Superior temporal gyrus (tissue), 1 donor: Measurements from ENCODE around the gene NOL4L.
"Not testable (repeated sequence)": the region's sequence is repeated elsewhere in the genome, so short reads cannot be mapped to it uniquely, and the experiment has no call there.

ENCODE experiments used
- DNase-seq: peaks from one replicate; pipeline ENCODE4 v3.0.0-alpha.2; 2016; ENCODE audit errors: extremely low spot score

Gene NOL4L

DNA sequence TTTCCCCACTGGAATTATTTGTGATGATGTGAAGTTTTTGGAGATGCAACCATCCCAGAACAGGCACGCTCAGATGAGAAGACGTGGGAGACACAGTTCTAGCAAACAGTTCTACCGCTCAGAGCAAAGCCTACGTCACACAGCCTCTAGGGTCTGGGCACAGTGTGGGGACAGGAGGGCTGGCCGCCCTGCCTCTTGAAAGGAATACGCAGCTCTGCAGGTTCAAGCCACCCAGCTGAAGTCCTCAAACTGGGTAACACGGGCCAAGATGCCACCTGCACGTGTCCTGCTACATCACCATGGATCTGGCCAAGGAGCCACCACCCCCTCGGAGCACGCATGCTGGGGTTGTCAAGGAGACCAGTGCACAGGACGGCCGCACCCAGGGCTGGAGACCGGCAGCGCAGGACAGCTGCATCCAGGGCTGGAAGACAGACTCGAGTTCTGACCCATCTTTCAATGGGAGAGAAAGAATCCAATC, 75.0 kb downstream of the NOL4L start:
- DNase-seq: no peak

DNA sequence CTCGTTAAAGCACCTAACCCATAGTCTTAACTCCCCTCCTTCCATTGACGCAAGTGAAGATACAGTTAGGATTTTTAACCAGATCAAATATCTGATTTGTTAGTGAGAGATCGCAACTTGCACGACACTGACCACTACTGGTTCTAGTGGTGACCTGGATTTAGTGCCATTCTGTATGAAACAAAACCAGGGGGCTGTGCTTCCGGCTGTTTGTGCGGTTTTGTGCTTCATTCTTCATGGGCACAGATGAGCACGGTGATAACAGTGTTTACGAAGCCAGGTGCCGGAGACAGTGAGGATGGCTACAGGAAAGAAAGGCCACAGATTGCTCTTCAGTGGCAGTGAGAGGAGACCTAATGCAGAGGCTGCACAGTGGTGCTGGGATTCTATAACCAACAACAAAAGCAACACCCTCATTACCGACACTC, 75.5 kb downstream of the NOL4L start:
- DNase-seq: no peak

DNA sequence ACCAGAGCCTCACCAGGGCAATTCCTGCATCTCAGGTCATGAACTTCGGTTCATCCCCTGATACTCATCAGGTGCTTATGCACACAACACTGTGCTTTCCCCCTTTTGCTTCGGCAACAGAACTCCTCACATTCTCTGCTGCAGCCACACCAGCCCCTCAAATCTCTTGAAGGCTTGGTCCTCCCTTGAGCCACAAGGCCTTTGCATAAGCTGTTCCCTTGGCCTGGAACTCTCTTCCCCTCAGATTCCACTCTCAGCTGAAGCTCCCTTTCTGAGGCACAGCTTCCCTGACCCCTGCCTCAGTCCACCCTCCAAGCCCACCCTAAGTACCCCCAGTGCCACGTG, 76.4 kb downstream of the NOL4L start:
- no peak for DNase-seq

DNA sequence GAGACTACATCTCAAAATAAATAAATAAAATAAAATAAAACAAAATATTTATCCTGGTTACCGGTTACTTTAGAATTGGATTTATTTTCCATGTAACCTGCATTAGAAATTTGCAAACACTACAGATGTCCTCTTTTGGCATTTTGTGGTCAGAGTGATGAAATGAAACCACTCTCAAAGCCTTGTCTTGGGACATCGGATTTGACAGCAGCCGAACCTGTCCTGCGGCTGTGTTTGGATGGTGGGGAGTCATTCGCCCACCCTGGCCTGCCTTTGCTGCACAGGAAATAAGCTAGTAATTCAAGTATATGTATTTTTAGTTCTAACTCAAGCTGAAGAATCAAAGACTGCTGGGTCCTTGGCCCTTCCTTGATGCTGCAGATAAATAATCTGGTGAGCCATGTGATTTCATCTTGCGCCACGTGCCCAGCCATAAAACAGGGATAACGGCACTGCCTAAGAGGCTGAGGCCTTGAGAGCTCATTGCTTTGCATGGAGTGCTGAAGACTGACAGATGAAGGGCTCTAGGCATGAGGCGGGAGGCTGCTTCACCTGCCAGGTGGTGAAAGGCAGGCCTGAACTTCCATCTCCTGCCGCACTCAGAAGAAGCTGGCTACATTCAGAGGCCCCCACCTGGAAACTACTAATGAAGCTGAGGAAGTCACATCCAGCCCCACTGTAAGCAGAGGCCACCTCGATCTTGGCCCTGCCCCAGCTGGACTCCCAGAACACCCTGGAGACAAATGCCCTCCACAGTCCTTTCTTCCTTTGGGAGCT, 76.9 kb downstream of the NOL4L start:
- DNase-seq: no peak

DNA sequence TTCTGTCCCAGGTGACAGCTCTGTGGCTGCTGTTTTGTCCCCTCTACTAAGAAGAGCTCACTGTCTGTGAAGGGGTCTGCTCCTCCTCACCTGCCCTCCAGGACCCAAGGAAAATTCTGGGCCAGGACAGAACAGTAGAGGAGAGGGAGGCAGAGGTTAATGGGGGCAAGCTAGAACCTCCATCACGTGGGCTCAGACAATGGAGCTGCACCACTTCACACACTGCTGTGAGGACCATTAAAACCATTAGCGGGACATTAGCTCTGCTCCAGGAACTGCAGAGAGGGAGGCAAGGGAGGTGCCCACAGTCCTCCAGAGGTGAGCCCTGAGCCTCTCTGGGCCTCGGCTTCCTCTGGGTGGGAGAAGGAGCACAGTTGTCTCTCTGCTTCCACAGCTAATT, 78.4 kb downstream of the NOL4L start:
- DNase-seq: no peak

DNA sequence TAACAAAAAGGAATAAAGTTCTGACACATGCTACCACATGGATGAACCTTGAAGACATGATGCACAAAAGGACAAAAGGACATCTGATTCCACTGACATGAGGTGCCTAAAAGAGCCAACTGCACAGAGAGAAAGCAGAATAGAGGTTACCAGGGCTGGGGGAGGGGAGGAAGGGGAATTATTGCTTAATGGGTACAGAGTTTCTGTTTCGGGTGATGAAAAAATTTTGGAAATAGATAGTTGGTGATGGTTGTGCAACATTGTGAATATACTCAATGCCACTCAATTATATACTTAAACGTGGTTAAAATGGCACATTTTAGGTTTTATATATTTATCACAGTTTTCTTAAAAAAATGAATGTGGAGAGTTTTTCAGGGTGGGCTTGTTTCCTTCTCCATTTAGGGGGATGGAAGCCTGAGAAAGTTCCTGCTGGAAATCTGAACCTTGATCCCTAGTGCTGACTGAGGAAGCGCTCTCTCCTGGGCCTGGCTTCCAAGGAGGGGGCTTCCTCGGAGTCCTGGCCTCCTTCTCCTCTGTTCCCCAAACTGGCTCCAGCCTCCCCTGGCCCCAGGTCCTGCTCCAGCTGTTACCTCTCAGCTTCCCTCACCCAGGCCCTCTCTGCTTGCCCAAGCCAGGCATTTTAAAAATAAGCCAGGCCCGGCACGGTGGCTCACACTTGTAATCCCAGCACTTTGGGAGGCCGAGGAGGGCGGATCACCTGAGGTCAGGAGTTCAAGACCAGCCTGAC, 79.2 kb downstream of the NOL4L start:
- DNase-seq: no peak

DNA sequence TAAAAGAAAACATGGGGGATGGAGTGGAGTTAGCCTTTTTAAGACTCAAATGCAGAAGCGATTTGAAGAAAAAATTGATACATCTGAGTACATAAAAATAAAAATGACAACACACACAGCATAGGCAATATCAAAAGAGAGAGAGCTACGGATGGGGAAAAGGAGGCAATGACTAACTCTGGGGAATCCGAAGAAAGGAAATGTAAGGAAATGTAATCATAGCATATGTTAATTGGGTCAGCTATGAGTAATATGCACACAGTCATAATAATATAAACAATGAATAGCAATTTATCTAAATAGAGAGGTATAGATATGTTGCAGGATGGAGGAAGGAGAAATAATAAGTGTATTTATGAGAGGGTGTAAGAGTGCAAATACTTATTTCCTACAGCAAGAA, 83.4 kb downstream of the NOL4L start:
- no peak for DNase-seq

DNA sequence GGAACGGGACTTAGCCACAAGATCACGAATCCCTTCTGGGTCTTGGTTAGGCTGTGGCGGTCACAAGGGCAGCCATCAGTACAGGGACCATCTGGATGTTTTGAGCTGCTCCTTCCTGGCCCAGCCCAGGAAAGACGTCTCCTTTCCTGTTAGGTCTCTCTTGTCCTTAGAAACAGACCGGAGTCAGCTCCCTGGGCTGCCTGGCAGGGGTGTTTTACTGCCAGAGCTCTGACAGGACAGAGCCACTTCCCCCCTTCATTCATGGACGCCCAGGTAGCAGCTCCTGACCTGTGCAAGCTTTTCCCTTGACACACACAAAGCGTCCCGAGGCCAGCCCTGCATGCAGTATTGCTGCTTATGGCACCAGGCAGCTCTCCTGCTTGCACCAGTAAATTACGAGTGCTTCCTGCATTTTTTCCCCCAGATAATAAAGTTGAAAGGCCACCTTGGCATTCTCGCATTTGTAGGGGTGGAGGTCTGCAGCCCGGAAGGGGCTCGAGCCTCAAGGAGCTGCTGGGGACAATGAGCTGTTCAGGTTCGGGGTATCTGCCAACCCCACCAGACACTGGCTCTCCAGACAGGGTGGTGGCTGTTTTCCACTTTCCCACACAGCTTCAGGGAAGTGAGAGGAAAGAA, 87.4 kb downstream of the NOL4L start:
- DNase-seq: no peak

DNA sequence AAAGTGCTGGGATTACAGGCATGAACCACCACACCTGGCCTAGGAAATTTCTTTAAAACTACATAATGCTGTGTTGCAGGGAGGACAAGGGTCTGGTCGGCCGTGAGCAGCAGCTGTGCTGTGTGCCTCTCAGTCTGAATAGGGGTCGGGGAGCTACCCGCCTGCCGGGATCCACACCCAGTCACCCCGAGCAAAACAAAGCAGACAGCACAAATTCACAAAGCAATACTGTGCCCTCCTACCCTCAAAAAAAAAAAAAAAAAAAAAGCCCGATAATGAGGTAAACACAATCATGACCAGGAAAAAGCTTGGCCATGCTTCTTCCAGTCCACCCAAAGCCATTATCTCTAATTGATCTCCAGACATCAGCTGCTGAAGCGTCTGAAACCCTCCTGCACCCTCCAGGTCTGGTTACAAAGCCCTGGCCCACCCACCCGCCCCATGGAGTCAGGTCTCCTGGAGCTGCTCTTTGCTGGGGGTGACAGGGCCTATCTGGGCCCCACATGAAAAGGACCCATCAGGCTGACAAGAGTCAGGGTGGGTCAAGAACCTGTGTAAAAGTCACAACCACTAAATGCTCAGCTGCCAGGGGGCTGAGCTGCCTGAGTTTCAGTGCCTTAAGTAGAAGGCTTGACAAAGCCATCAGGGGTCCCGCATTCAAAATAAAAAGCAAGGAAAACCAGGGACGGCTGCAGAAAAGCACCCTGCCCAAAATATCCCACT, 88.2 kb downstream of the NOL4L start:
- no peak for DNase-seq

DNA sequence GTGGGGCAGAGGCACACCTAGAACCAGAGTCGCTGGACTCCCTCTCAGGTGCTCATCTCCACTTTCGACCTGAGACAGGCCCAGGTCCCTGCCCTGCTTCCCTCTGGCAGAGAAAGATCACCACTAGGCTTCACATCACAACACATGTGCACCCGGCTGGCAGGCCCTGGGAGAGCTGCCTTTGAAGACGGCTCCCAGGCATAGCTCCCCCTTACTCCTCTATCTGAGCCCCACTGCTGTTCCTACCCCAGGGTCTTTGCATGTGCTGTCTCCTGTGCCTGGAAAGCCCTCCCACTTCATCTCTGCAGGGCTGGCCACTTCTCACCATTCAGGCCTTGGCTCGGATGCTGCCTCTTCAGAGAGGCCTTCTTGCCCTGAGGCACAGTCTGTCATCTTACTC, 89.2 kb downstream of the NOL4L start:
- DNase-seq: no peak

DNA sequence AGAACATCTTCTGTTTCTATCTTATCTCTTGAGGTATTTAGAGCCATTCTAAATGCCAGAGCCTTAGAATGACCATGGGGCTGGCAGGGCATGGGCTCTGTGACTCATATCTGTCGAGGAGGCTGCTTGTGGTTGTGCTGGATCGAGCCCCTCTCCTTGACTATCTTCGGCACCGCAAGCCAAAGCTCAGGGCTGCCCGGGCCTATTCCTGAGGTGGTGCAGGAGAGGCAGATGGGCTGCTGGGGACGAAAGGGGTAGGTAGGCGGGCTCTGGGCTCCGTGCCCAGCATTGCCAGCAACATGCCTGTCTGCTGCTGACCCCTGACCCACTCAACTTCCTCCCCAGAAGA, 89.9 kb downstream of the NOL4L start:
- DNase-seq: no peak

DNA sequence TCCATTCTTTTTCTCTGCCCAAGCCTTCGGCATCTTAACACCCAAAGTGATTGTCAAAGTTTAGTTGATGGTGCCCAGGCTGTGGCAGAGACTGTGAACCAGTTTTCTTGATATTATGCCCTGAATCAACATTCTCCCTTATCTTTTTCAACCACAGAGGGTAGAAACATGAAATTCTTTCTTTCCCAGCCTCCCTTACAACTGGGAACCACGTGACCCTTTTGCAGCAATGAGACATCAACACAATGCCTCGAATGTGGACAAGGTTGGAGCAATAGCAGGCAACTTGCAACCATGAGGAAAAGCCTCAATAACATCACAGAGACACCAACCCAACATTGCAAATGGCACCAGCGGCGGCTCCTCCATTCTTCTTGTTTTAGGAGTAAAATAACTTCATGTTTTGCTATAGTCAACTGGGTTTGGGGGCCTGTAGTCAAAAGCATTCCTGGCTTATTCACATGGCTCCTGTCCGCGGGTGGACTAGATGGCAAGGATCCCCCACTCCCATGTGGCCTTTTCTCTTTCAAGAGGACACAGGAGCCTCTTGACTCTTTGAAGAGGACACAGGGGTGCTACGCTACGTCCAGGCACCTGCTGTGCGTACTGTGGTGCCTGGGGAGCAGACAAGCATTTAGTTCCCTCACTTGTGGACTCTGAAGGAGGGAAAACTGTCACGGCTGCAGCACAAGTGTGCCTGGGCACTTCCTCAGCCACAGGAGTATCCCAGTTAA, 90.5 kb downstream of the NOL4L start:
- no peak for DNase-seq

DNA sequence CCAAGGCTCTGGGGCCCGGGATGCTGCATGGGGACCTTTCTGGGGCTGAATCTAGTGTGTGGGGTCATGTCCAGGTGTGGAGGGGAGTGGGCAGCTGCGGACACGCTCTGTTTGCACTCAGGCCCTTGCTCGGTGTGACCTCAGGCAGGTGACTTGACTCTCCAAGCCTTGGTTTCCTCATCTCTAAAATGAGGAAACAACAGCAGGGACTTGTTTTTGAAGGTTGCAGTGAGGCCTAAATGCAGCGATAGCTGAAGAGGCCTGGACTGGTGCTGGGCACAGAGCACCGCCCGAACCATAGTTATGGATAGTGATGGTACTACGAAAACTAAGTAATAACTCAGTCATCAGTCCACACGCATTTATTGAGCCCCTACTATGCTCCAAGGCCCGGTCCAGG, 91.8 kb downstream of the NOL4L start:
- DNase-seq: no peak

DNA sequence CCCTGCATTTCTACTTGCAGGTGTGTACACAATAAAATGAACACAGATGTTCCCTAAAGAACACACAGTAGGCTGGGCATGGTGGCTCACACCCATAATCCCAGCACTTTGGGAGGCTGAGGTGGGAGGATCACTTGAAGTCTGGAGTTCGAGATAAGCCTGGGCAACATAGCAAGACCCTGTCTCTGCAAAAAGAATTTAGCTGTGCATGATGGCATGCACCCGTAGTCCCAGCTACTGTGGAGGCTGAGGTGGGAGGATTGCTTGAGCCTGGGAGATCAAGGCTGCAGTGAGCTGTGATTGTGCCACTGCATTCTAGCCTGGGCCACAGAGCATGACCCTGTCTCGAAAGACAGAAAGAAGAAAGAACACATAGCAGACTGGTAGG, 93.4 kb downstream of the NOL4L start:
- not testable (repeated sequence) for DNase-seq

DNA sequence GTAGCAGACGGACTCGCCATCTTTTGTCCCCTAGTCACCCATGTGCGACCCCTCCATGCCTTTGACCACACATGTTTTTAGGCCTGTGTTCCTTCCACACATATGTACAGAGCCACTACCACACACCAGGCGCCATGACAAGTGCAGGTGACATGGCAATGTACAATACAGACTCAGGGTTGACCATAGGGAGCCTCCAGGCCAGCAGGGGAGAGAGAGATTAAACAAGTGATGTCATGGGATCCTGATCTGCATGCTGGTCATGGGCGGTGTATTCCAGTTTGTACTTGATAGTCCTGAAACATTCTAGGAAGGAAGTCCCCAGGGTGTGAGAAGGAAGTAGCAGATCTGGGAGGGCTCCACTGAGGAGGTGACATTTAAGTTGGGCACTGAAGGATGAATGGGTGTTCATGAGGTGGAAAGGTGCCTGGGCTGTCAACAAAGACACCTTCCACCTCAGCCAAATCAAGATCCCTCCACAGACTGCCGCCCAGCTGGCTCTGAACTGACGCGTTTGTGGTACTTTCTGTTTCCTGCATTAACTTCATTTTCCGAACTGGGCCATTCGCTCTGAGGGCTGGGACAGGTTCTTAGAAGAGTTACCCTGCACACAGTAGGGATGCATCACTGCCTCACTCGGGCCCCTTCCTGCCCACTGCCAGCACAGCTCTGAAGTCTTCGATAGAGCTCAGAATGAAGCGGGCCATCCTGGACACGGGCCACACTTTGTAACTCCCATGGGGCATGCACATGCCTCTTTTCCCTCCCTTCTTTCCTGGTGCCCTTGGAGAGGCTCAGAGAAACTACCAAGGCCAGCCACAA, 94.0 kb downstream of the NOL4L start:
- no peak for DNase-seq

DNA sequence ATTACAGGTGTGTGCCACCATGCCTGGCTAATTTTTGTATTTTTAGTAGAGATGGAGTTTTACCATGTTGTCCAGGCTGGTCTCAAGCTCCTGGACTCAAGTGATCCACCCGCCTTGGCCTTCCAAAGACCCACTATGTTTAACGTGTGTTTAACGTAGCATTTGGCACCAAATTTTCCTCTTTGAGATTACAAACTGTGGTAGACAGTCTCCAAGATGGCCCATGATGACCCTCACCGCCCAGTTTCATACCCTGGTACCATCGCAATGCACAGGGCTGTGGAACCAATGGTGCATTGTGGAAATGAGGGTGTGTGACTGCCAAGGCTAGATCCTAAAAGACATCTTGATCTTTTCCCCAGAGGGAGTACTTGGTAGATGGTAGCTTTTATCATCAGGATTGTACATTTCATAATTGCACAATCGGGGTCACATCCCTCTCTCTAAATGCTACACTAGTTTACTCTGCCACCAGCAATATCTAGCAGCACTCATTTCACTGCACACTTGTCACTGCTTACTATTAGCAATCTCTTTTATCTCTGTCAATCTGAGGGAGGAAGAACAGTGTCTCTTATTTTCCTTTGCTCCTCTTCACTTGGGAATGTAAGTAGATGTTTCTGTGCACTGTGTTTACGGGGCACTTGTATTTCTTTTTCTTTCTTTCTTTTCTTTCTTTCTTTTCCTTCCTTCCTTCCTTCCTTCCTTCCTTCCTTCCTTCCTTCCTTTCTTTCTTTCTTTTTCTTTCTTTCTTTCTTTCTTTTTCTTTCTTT, 96.9 kb downstream of the NOL4L start:
- no peak for DNase-seq

DNA sequence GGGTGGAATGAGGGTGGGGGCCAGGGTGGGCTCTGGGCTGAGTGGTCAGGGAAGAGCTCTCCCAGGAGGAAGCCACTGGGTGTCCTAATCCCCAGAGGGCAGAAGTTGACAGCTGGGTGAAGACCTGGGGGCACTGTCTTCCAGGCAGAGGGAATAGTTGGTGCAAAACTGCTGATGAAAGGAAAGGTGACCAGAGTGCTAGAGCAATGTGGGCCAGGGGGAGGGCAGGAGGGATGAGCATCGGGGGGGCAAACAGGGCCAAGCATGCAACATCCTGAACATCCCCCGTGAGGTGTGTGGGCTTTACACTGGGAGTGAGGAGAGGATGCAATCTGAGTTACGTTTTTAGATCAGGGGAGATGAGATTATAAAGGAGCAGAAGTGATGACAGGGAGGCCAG, 97.8 kb downstream of the NOL4L start:
- no peak for DNase-seq

DNA sequence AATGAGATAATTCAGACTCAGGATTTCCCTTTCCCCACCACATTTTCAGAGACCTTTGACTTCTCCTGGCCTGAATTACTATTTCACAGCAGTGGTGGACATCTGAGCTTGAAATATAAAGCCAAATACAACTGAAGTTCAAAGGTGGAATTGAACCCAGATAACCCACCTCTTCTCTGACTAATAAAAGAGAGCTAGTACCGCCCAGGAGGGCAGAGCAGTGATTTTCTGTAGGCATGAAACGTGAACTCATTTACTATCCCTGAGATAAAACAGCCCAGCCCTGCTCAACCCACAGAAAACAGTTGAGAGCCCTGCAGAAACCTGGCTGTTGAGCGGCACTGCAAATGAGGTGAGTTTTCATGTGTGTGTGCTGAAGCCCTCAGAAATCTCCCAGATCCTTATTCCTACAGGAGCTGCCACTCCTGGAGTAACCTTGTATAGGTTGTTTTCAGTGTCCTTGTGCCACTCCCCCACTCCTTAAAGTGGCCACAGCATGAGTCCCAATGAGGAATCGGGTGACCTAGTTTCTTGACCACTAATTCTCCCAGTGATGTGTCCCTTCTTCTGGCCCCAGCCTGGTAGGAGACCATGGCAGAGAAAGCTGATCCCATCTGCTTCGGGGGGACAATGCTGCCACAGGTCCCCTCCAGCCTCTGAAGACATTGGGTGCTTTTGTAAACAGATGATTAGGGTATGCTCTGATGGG, 99.2 kb downstream of the NOL4L start:
- DNase-seq: no peak
